Mesodermal cell (in vitro differentiated cells): ENCODE measurements around the gene PKP2.
A peak's percentile ranks its signal among the peaks of the same experiment; 100 is the strongest.
"Not testable (repeated sequence)": the region's sequence is repeated elsewhere in the genome, so short reads cannot be mapped to it uniquely, and the experiment has no call there.

Source experiments
- H3K27ac ChIP-seq: 2 replicates; pipeline ENCODE4 v1.7.0; 2013; ENCODE audit warnings: mild to moderate bottlenecking, low read depth, low read length, moderate library complexity; ENCODE audit not compliant: severe bottlenecking
- H3K36me3 ChIP-seq: 2 replicates; pipeline ENCODE4 v1.7.1; 2013; ENCODE audit warnings: mild to moderate bottlenecking, low read length, moderate library complexity; ENCODE audit not compliant: control insufficient read depth, insufficient read depth
- H3K4me1 ChIP-seq: one replicate; pipeline ENCODE4 v1.7.1; 2013; ENCODE audit warnings: mild to moderate bottlenecking, low read length; ENCODE audit not compliant: insufficient read depth, control insufficient read depth, poor library complexity, severe bottlenecking
- H3K4me3 ChIP-seq: 2 replicates; pipeline ENCODE4 v1.7.0; 2013; ENCODE audit warnings: low read length, control low read depth, mild to moderate bottlenecking; ENCODE audit not compliant: insufficient read depth, poor library complexity, severe bottlenecking; ENCODE audit errors: extremely low read depth
- H3K9me3 ChIP-seq: 2 replicates; pipeline ENCODE4 v1.7.1; 2013; ENCODE audit warnings: mild to moderate bottlenecking, low read length, moderate library complexity; ENCODE audit not compliant: control insufficient read depth
- WGBS, 2 experiments: methylation state at CpG; one replicate each; pipeline ENCODE4 v1.1.5; 2013; ENCODE audit warnings: missing lambda C conversion rate in 2 of 2; ENCODE audit not compliant: insufficient coverage in 2 of 2; 5-methylcytosine and 5-hydroxymethylcytosine counted together

PKP2 gene

DNA sequence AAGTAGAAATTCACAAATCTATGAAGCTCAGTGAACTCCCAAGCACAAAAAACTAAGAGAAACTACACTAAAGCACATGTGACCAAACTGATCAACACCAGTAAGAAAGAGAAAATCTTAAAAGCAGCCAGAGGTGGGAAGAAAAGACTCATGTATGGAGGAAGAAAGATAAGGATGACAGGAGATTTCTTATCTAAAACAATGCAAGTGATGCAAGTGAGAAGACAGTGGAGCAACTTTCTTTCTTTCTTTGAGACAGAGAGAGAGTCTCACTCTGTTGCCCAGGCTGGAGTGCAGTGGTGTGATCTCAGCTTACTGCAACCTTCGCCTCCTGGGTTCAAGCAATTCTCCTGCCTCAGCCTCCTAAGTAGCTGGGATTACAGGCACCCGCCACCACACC, 34.9 kb downstream of the PKP2 start:
- WGBS, 2 experiments: 100% methylated on average over 1 to 2 of the region's 2 CpGs

DNA sequence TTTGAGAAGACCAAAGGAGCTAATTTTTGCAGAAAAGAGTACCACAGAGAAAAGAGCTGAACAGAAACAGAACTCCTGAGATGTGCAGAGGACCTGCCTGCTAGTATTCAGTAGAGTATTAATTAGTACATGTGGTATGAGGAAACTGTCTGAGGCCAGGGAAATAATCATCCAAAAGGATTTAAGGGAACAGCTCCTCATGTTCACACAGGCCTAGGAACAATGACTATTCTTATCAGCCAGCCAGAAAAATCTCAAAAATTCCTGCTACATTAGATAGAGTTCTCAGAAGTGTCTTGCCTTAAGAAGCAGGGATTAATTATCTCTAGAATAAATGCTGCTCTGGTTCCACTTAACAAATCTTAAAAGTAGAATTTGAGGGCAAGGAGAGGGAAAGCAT, 36.4 kb downstream of the PKP2 start:
- no peaks in the 10 kb centered on the region for H3K9me3 ChIP-seq
- H3K4me1 ChIP-seq: no peaks in the 10 kb centered on the region
- H3K36me3 ChIP-seq: no peaks in the 10 kb centered on the region
- H3K27ac ChIP-seq: no peak overlapping the region
- H3K4me3 ChIP-seq: no peak overlapping the region

More for the DNA sequence above, 34.9 kb downstream of the PKP2 start:
- not testable (repeated sequence) for H3K4me3 ChIP-seq, H3K9me3 ChIP-seq, H3K27ac ChIP-seq, H3K36me3 ChIP-seq, H3K4me1 ChIP-seq

DNA sequence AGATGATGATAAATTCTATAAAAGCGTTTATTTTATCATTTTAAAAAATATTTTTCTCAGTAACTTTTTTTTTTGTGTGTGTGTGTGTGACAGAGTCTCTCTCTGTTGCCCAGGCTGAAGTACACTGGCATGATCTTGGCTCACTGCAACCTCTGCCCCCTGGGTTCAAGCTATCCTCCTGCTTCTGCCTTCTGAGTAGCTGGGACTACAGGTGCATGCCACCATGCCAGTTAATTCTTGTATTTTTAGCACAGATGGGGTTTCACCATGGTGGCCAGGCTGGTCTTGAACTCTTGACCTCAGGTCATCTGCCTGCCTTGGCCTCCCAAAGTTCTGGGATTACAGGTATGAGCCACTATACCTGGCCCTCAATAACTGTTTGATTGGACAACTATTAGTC, 37.2 kb downstream of the PKP2 start:
- Histone ChIP-seq H3K4me3 (no peak overlapping the region), H3K36me3 (no peaks in the 10 kb centered on the region), H3K9me3 (no peaks in the 10 kb centered on the region), H3K4me1 (no peaks in the 10 kb centered on the region), H3K27ac (no peak overlapping the region)
- no CpG with 5 or more reads among the region's 1 CpG for WGBS, 2 experiments

DNA sequence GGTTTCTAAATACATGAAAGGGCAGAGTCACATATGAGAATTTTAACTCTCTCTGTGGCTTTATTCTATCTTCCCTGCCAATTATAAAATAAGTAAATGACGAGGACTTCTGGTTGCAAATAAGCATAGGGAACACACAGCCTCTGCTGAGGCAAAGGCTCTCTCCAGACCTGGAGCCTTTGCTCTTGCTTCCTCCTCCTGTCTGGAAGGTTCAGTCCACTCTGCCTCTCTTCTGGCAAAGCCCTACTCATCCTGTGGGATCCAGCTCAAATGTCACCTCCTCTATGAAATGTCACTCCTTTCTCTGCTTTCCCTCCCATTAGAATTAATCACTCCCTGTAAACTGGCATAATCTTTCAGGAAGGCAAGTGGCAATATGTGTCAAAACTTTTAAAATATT, 41.9 kb downstream of the PKP2 start:
- WGBS, 2 experiments: 83% methylated on average over 1 of the region's 1 CpG; no CpG with 5 or more reads in 1 of the 2 experiments
- H3K4me3 ChIP-seq: no peak overlapping the region
- H3K36me3 ChIP-seq: peaks cover 12% of the 10 kb centered on the region

DNA sequence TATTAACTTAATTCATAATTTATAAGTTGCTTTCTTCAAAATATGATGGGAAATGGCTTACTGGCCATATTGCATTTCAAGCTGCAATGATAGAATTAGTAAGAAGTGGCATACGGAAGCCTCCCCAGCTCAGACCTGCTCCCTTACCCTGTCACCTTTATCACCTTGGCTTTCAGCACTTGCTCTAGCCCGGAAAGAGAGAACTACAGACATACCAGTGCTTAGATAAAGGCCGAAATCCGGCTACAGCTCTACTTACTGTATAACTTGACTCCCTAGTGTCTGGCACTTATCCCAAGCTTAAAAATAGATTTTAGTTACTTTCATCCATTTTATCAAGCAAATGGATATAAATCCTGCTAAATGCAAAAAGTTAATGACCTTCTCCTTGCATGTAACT, 42.5 kb downstream of the PKP2 start:
- H3K9me3 ChIP-seq: no peaks in the 10 kb centered on the region
- no peak overlapping the region for H3K27ac ChIP-seq
- no peak overlapping the region for H3K4me3 ChIP-seq
- H3K36me3 ChIP-seq: peaks cover 12% of the 10 kb centered on the region
- WGBS, 2 experiments: 88 to 90% methylated on average over 3 to 4 of the region's 4 CpGs
- no peaks in the 10 kb centered on the region for H3K4me1 ChIP-seq

More for the DNA sequence above, 41.9 kb downstream of the PKP2 start:
- Histone ChIP-seq H3K4me1 (no peaks in the 10 kb centered on the region), H3K27ac (no peak overlapping the region), H3K9me3 (no peaks in the 10 kb centered on the region)

DNA sequence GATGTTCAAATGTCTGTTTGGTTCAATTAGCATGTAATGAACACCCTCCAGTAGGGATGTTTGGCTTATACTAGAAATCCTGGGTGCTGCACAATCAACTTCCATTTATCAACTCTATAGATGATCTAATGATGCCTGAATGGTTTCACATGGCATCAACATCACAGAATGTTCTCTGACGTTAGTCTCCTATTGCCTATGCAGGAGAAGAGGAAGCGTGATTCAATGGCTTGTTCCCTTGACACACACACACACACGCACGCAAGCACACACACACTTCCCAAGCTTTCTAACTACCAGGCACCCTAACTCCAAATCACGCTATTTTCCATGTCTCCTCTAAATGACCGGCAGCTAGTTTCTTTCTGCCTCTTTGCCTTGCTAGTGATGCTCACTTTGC, 49.3 kb downstream of the PKP2 start:
- peaks cover 4% of the 10 kb centered on the region for H3K4me1 ChIP-seq
- no peak overlapping the region for H3K27ac ChIP-seq
- no peaks in the 10 kb centered on the region for H3K9me3 ChIP-seq
- H3K36me3 ChIP-seq: peaks cover 26% of the 10 kb centered on the region
- H3K4me3 ChIP-seq: no peak overlapping the region
- 92 to 97% methylated on average over 5 to 6 of the region's 6 CpGs for WGBS, 2 experiments

DNA sequence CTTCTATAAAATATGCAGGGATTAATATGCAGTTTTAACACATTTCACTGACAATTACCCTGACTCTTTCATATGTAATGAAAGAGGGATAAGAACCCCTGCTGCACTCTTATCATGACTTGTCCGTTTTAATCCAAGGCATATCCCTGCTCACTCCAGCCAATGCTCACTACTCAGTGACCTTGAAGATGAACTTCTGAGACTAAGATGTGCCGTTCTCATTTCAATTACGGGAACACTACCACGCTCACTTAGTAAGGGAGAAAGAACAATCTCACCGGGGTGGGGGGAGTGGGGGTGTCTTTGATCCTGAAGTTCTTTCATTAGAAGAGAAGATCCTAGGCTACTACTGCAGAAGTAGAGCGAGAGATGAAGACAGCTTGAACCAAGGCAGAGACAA, 50.5 kb downstream of the PKP2 start:
- no peak overlapping the region for H3K4me3 ChIP-seq
- no peaks in the 10 kb centered on the region for H3K9me3 ChIP-seq
- H3K36me3 ChIP-seq: peaks cover 37% of the 10 kb centered on the region
- H3K27ac ChIP-seq: no peak overlapping the region
- 97 to 99% methylated on average over 5 to 6 of the region's 6 CpGs for WGBS, 2 experiments
- H3K4me1 ChIP-seq: peaks cover 10% of the 10 kb centered on the region

DNA sequence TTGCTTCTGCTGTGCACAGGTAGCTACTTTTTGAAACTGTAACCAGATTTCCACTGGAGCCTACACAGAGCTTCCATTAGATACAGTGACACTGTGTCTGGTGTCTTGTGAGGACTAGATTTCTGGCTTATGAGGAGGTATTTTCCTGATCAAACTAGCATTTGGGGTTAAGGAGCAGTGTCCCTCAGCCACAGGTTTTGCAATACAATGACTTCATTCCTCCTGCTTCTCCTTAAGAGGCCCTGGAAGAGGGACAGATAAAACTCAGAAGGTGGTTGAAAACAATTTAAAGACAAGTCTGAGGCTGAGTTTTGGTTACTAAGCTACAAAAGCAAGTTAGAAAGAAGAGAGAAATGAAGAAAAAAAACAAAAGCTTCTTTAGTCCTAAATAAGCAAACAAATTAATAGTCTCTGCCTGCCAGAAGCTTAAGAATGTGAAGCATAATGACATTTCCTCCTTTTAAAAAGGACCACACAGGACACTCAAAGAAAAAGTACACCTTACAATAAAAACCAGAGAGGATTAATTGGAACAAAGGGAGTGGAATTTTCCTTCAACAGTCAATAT, 53.0 kb downstream of the PKP2 start:
- H3K27ac ChIP-seq: peak overlapping the region; percentile 19
- H3K4me1 ChIP-seq: peaks cover 12% of the 10 kb centered on the region
- H3K36me3 ChIP-seq: peaks cover 45% of the 10 kb centered on the region
- H3K9me3 ChIP-seq: no peaks in the 10 kb centered on the region
- H3K4me3 ChIP-seq: no peak overlapping the region

DNA sequence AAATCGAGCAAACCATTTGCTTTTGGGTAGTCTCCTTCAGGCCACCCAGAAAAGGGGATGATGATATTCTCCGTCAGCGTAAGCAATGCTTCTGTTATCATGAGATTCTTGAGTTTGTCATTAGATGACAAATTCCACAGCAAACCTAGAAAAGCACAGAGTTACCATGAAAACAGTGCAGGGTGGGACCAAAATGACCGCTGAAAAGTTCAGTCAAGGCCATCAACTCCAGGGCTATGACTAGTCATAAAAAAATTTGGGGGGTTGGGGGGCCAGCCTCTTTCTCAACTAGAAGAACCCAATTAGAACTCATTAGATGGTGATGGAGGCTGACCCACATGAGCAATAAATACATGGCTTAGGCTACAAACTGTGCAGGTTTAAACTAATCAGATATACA, 55.5 kb downstream of the PKP2 start:
- Histone ChIP-seq H3K4me3 (no peak overlapping the region), H3K27ac (no peak overlapping the region), H3K4me1 (peaks cover 18% of the 10 kb centered on the region), H3K9me3 (no peaks in the 10 kb centered on the region), H3K36me3 (peaks cover 53% of the 10 kb centered on the region)
- 91 to 100% methylated on average over 1 to 4 of the region's 4 CpGs for WGBS, 2 experiments

DNA sequence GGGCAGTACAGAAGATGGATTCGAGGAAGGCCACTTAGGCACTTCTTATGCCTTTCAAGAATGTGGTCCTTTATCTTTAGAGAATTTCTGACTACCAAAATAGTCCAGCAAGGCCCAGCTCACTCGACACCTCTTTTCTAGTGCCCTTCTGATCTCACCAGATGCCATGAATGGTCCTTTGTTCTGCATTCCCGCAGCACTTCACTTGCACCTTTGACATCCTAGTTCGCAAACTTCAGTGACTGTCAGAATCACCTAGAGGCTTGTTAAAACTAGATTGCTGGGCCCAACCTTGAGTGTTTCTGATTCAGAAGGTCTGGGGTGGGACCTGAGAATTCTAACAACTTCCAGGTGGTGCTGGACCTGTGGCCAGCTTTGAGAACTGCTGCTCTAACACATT, 56.7 kb downstream of the PKP2 start:
- 90% methylated on average over 4 of the region's 4 CpGs for WGBS, 2 experiments
- Histone ChIP-seq H3K4me1 (peaks cover 18% of the 10 kb centered on the region), H3K36me3 (peaks cover 58% of the 10 kb centered on the region), H3K4me3 (no peak overlapping the region), H3K27ac (no peak overlapping the region), H3K9me3 (no peaks in the 10 kb centered on the region)

DNA sequence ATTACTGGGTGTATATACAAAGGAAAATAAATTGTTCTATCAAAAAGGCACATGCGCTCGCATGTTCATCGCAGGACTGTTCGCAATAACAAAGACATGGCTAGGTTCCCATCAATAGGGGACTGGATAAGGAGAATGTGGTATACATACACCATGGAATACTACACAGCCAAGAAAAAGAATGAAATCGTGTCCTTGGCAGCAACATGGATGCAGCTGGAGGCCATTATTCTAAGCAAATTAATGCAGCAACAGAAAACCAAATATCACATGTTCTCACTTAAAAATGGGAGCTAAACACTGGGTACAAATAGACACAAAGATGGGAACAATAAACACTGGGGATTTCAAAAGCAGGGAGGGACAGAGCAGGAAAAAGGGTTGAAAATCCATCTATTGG, 58.6 kb downstream of the PKP2 start:
- Histone ChIP-seq H3K4me3 (no peak overlapping the region), H3K9me3 (no peaks in the 10 kb centered on the region), H3K36me3 (peaks cover 61% of the 10 kb centered on the region), H3K4me1 (peaks cover 14% of the 10 kb centered on the region), H3K27ac (no peak overlapping the region)
- 100% methylated on average over 1 of the region's 5 CpGs; no CpG with 5 or more reads in 1 of the 2 experiments for WGBS, 2 experiments
